Osteocyte (in vitro differentiated cells): ENCODE results near the gene KCNN3. TPM values are rescaled to one million over a fixed set of nuclear protein-coding genes. Genes with fewer than 3 reads are reported as not detected.
"Not testable (repeated sequence)": the region's sequence is repeated elsewhere in the genome, so short reads cannot be mapped to it uniquely, and the experiment has no call there.

Experiments
- DNase-seq: peaks from one replicate; pipeline ENCODE4 v3.0.0; 2021; ENCODE audit warnings: mixed read lengths; ENCODE audit not compliant: unreplicated experiment; ENCODE audit errors: extremely low spot score
- H3K27ac Mint-ChIP-seq: one replicate; pipeline ENCODE4 v1.8.0; 2021; ENCODE audit warnings: mild to moderate bottlenecking, mixed read lengths; ENCODE audit not compliant: unreplicated experiment
- H3K27me3 Mint-ChIP-seq: one replicate; pipeline ENCODE4 v1.8.0; 2021; ENCODE audit warnings: mixed read lengths; ENCODE audit not compliant: unreplicated experiment
- H3K36me3 Mint-ChIP-seq: one replicate; pipeline ENCODE4 v1.8.0; 2021; ENCODE audit warnings: mixed read lengths; ENCODE audit not compliant: unreplicated experiment
- H3K4me1 Mint-ChIP-seq: one replicate; pipeline ENCODE4 v1.8.0; 2021; ENCODE audit warnings: mixed read lengths; ENCODE audit not compliant: unreplicated experiment
- H3K4me3 Mint-ChIP-seq: one replicate; pipeline ENCODE4 v1.8.0; 2021; ENCODE audit warnings: mild to moderate bottlenecking, moderate library complexity, mixed read lengths; ENCODE audit not compliant: unreplicated experiment
- H3K9me3 Mint-ChIP-seq: one replicate; pipeline ENCODE4 v1.8.0; 2021; ENCODE audit warnings: mixed read lengths; ENCODE audit not compliant: unreplicated experiment
- CTCF ChIP-seq: fragments of 200-600 bp; sonication (generic); IDR thresholded peaks from 2 replicates; pipeline ENCODE4 v1.5.0; 2021; ENCODE audit warnings: antibody characterized with exemption, mild to moderate bottlenecking, moderate library complexity
- total RNA-seq: library from RNA; stranded (reverse); gene quantifications from 2 replicates; pipeline ENCODE4 v1.2.1, GENCODE V29; 2021

The KCNN3 gene
- total RNA-seq, 1 donor from 2014 or later = 0.16 TPM

DNA sequence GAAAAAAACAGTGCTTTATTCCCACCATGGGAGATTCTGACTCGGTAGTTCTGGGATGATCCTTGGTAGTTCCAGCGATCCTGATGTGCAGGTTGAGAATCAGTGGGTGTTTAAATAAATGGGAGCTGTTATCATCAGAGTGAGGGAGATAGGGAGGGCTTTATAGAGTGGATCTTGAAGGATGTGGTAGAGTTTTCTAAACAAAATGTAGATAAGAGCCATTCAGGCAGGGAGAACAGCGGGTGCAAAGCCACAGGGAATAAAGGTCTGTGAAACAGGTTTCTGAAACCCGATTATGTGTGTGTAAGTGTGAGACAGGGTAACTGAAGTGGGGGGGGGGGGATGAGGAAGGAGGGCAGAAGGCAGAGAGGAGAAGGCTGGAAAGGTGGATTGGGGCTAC is 186.3 kb downstream of the KCNN3 start:
- Mint-ChIP-seq H3K27ac (no peak overlapping the region), H3K9me3 (no peaks in the 10 kb centered on the region), H3K4me3 (no peak overlapping the region), H3K27me3 (peaks cover 37% of the 10 kb centered on the region), H3K36me3 (no peaks in the 10 kb centered on the region), H3K4me1 (no peaks in the 10 kb centered on the region)
- DNase-seq = no peak
- TF ChIP-seq CTCF = no peak

DNA sequence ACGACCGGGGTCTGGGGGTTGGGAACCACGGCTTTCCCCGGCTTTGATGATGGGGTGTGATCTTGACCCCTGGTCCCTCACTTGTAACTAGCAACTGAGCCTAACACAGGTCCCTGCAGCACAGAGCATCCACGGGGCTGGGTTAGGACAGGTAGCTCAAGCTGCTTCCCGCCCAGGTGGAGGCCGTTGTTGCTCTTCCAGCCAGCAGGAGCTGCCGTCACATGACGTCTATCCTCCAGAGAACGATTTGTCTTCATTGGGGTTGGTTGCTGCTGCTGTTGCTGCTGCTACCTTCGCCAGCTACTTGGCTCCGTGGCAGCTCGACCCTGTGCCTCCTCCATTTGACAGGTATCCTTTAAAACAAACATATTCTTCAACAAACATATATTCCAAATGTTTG is 187.8 kb downstream of the KCNN3 start:
- Mint-ChIP-seq H3K4me1 (no peaks in the 10 kb centered on the region), H3K27me3 (peaks cover 27% of the 10 kb centered on the region), H3K4me3 (no peak overlapping the region), H3K36me3 (no peaks in the 10 kb centered on the region), H3K9me3 (no peaks in the 10 kb centered on the region), H3K27ac (no peak overlapping the region)
- TF ChIP-seq CTCF = no peak
- no peak for DNase-seq

GRCh38 chr1:154677844-154678243 is 192.2 kb downstream of the KCNN3 start:
- not testable (repeated sequence) for H3K27me3 Mint-ChIP-seq, H3K27ac Mint-ChIP-seq, DNase-seq, H3K4me3 Mint-ChIP-seq, H3K36me3 Mint-ChIP-seq, H3K9me3 Mint-ChIP-seq, H3K4me1 Mint-ChIP-seq

GRCh38 chr1:154676847-154677246 is 193.2 kb downstream of the KCNN3 start:
- not testable (repeated sequence) for H3K36me3 Mint-ChIP-seq, H3K27ac Mint-ChIP-seq, DNase-seq, H3K4me1 Mint-ChIP-seq, H3K4me3 Mint-ChIP-seq, H3K27me3 Mint-ChIP-seq, H3K9me3 Mint-ChIP-seq

- not testable (repeated sequence) for H3K4me3 Mint-ChIP-seq, H3K4me1 Mint-ChIP-seq, H3K27ac Mint-ChIP-seq, H3K36me3 Mint-ChIP-seq, H3K9me3 Mint-ChIP-seq, DNase-seq, H3K27me3 Mint-ChIP-seq
Measured at GRCh38 chr1:154674456-154674855, 195.6 kb downstream of the KCNN3 start.

GRCh38 chr1:154672245-154672644 is 197.8 kb downstream of the KCNN3 start:
- not testable (repeated sequence) for H3K27me3 Mint-ChIP-seq, H3K4me1 Mint-ChIP-seq, H3K9me3 Mint-ChIP-seq, H3K4me3 Mint-ChIP-seq, H3K27ac Mint-ChIP-seq, DNase-seq, H3K36me3 Mint-ChIP-seq

- H3K27ac Mint-ChIP-seq, H3K4me3 Mint-ChIP-seq: not testable (repeated sequence)
Measured at GRCh38 chr1:154671412-154671811, 198.7 kb downstream of the KCNN3 start.

DNA sequence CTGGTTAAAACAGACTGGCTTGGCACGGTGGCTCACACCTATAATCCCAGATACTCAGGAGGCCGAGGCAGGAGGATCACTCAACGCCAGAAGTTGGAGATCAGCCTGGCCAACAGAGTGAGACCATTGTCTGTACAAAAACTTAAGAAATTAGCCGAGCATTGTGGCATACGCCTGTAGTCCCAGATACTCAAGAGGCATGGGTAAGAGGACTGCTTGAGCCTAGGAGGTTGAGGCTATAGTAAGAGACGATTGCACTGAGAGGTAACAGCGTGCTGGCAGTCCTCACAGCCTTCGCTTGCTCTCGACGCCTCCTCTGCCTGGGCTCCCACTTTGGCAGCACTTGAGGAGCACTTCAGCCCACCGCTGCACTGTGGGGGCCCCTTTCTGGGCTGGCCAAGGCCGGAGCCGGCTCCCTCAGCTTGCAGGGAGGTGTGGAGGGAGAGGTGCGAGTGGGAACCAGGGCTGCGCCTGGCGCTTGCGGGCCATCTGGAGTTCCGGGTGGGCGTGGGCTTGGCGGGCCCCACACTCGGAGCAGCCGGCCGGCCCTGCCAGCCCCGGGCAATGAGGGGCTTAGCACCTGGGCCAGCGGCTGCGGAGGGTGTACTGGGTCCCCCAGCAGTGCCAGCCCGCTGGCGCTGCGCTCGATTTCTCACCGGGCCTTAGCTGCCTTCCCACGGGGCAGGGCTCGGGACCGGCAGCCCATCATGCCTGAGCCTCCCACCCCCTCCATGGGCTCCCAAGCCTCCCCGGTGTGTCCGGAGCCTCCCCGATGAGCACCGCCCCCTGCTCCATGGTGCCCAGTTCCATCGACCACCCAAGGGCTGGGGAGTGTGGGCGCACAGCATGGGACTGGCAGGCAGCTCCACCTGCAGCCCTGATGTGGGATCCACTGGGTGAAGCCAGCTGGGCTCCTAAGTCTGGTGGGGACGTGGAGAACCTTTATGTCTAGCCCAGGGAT is 199.5 kb downstream of the KCNN3 start:
- not testable (repeated sequence) for H3K9me3 Mint-ChIP-seq, H3K4me1 Mint-ChIP-seq, H3K27ac Mint-ChIP-seq, H3K27me3 Mint-ChIP-seq, H3K4me3 Mint-ChIP-seq, H3K36me3 Mint-ChIP-seq, DNase-seq

More at GRCh38 chr1:154671412-154671811, 198.7 kb downstream of the KCNN3 start:
- not testable (repeated sequence) for H3K36me3 Mint-ChIP-seq, H3K27me3 Mint-ChIP-seq, H3K9me3 Mint-ChIP-seq, DNase-seq, H3K4me1 Mint-ChIP-seq
